ENCODE results near the gene OIT3. TPM values are rescaled to one million over a fixed set of nuclear protein-coding genes. Genes with fewer than 3 reads are reported as not detected.
A peak's percentile ranks its signal among the peaks of the same experiment; 100 is the strongest.

Gene OIT3
- total RNA-seq, 1 experiment from 2014 or later: not detected

- no peaks in the 10 kb centered on the region for H3K27me3 ChIP-seq (ENCODE audit: low read length)
- ATAC-seq (peak; percentile 41), DNase-seq (peak; percentile 87)
- no peaks in the 10 kb centered on the region; the same call in 1 of the 2 replicates for H3K36me3 ChIP-seq (ENCODE audit: low read depth, low read length)
- no peaks in the 10 kb centered on the region for H3F3A ChIP-seq (ENCODE audit: low read length, unreplicated experiment)
- no peak overlapping the region for H2AFZ ChIP-seq (ENCODE audit: low read length)
- H3K4me2 ChIP-seq (ENCODE audit: low read length): no peak overlapping the region
- H4K20me1 ChIP-seq (ENCODE audit: low read length): no peaks in the 10 kb centered on the region
- H3K27ac ChIP-seq (ENCODE audit: low read length): no peak overlapping the region
- TF ChIP-seq EZH2 (IDR thresholded peaks at IDR 0.05; ENCODE audit: low read length, unreplicated experiment): no peak
- TF ChIP-seq CTCF (conservative IDR thresholded peaks at IDR 0.05; ENCODE audit: low read depth, low read length): no peak
- TF ChIP-seq EZH2phosphoT487 (IDR thresholded peaks at IDR 0.05; ENCODE audit: borderline replicate concordance, low read length): no peak
- no TSS peak for BruUV-seq (replicated peaks)
- no peak overlapping the region for H3K4me3 ChIP-seq (ENCODE audit: low read length)
- intact Hi-C loops (cut with micrococcal nuclease): loop anchor here (2.0 kb wide), 2 partner anchors 27 to 213 kb away; no protein-coding TSS in a partner anchor
- ChIA-PET POLR2A (ENCODE audit: unreplicated experiment) (no interaction called here), CTCF (no interaction called here)
- peaks cover 25% of the 10 kb centered on the region for H3K4me1 ChIP-seq (ENCODE audit: insufficient read depth, low read length)
- H3K79me2 ChIP-seq (ENCODE audit: low read length): no peaks in the 10 kb centered on the region
- no peak overlapping the region for H3K9ac ChIP-seq (ENCODE audit: low read length)
- 0 out of 2 replicates have a peak, but pooled peaks cover 12% of the 10 kb centered on the region for H3K9me3 ChIP-seq (ENCODE audit: low read length)
- H3K9me2 ChIP-seq (replicated peaks; ENCODE audit: low read length): 0 out of 2 replicates have a peak, but pooled peaks cover 8% of the 10 kb centered on the region
Measured at GRCh38 chr10:72847681-72848080, 45.9 kb upstream of the OIT3 start.

GRCh38 chr10:72850861-72851260, 42.7 kb upstream of the OIT3 start:
- H3K4me3 ChIP-seq (ENCODE audit: low read length): no peak overlapping the region
- H3K9me3 ChIP-seq (ENCODE audit: low read length): 0 out of 2 replicates have a peak, but pooled peaks cover 12% of the 10 kb centered on the region
- 0 out of 2 replicates have a peak, but pooled peaks cover 8% of the 10 kb centered on the region for H3K9me2 ChIP-seq (replicated peaks; ENCODE audit: low read length)
- no peak for DNase-seq
- intact Hi-C loops (cut with micrococcal nuclease): no loop called here
- ChIA-PET POLR2A (ENCODE audit: unreplicated experiment) (interaction anchor here (0.7 kb wide), 1 partner anchor 333 kb away, joined by 3 read pairs; no protein-coding TSS in a partner anchor), CTCF (no interaction called here)
- no peaks in the 10 kb centered on the region for H4K20me1 ChIP-seq (ENCODE audit: low read length)
- H3K79me2 ChIP-seq (ENCODE audit: low read length): no peaks in the 10 kb centered on the region
- no peaks in the 10 kb centered on the region for H3K27me3 ChIP-seq (ENCODE audit: low read length)
- H3K4me1 ChIP-seq (ENCODE audit: insufficient read depth, low read length): peaks cover 22% of the 10 kb centered on the region
- H2AFZ ChIP-seq (ENCODE audit: low read length): no peak overlapping the region
- no peak overlapping the region for H3K4me2 ChIP-seq (ENCODE audit: low read length)
- BruUV-seq (replicated peaks): no TSS peak
- no peak for TF ChIP-seq CTCF (conservative IDR thresholded peaks at IDR 0.05; ENCODE audit: low read depth, low read length)
- TF ChIP-seq EZH2 (IDR thresholded peaks at IDR 0.05; ENCODE audit: low read length, unreplicated experiment): no peak
- TF ChIP-seq EZH2phosphoT487 (IDR thresholded peaks at IDR 0.05; ENCODE audit: borderline replicate concordance, low read length): no peak
- H3K36me3 ChIP-seq (ENCODE audit: low read depth, low read length): no peaks in the 10 kb centered on the region; the same call in 1 of the 2 replicates
- no peaks in the 10 kb centered on the region for H3F3A ChIP-seq (ENCODE audit: low read length, unreplicated experiment)
- H3K9ac ChIP-seq (ENCODE audit: low read length): no peak overlapping the region
- ATAC-seq: no peak
- H3K27ac ChIP-seq (ENCODE audit: low read length): no peak overlapping the region

- Histone ChIP-seq H3K9me3 (ENCODE audit: low read length) (0 out of 2 replicates have a peak, but pooled peaks cover 12% of the 10 kb centered on the region), H3F3A (ENCODE audit: low read length, unreplicated experiment) (no peaks in the 10 kb centered on the region), H3K4me2 (ENCODE audit: low read length) (no peak overlapping the region), H3K36me3 (ENCODE audit: low read depth, low read length) (no peaks in the 10 kb centered on the region; the same call in 1 of the 2 replicates), H2AFZ (ENCODE audit: low read length) (no peak overlapping the region), H3K9ac (ENCODE audit: low read length) (no peak overlapping the region), H3K9me2 (replicated peaks; ENCODE audit: low read length) (0 out of 2 replicates have a peak, but pooled peaks cover 8% of the 10 kb centered on the region), H4K20me1 (ENCODE audit: low read length) (no peaks in the 10 kb centered on the region), H3K27me3 (ENCODE audit: low read length) (no peaks in the 10 kb centered on the region), H3K4me3 (ENCODE audit: low read length) (no peak overlapping the region), H3K79me2 (ENCODE audit: low read length) (no peaks in the 10 kb centered on the region), H3K27ac (ENCODE audit: low read length) (no peak overlapping the region), H3K4me1 (ENCODE audit: insufficient read depth, low read length) (peaks cover 15% of the 10 kb centered on the region)
- TF ChIP-seq CTCF (conservative IDR thresholded peaks at IDR 0.05; ENCODE audit: low read depth, low read length) (no peak), EZH2 (IDR thresholded peaks at IDR 0.05; ENCODE audit: low read length, unreplicated experiment) (no peak), EZH2phosphoT487 (IDR thresholded peaks at IDR 0.05; ENCODE audit: borderline replicate concordance, low read length) (no peak)
- intact Hi-C loops (cut with micrococcal nuclease): no loop called here
- no TSS peak for BruUV-seq (replicated peaks)
- no peak for DNase-seq
- ATAC-seq: no peak
- POLR2A ChIA-PET (ENCODE audit: unreplicated experiment): interaction anchor here (0.7 kb wide), 1 partner anchor 332 kb away, joined by 3 read pairs; no protein-coding TSS in a partner anchor
- CTCF ChIA-PET: no interaction called here
Measured at GRCh38 chr10:72851509-72851908, 42.0 kb upstream of the OIT3 start.
